ENCODE results near the gene SLC35E4. TPM values are rescaled to one million over a fixed set of nuclear protein-coding genes. Genes with fewer than 3 reads are reported as not detected.

The SLC35E4 gene
- total and polyA plus RNA-seq, 9 of the 15 experiments (the other 6 are each of a cell fraction or from before 2014, with no cell fraction given): 0.06 to 2.3 (median 0.86) TPM; not detected in 1

DNA sequence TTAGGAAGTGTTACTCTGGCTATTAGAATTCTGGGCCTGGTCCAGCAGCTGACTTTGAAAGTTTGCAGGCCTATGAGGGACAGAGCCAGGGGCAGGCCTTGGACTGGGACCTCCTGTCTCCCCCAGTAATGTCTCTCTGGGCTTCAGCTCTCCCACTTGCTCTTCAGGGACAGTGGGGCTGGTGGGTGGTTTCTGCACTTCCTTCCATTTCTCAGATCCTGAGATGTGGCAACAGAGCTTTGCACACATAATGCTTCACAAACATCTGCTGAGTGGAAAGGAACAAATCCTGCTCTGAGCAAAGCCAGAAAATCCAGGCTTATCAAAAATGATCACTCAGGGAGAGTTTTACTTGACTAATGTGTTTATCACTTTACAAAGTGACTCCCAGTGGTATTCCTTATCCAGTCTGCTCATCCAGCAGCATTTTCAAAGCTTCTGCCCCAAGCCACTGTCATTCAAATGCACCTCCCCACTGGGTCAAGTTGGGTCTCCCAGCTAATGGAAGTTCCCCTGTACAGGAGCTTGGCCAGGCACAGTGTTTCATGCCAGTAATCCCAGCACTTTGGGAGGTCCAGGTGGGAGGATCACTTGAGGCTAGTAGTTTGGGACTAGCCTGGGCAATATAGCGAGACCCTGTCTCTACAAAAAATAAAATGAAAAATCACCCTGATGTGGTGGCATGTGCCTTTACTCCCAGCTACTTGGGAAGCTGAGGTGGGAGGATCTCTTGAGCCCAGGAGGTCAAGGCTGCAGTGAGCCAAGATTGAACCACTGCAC is 45.6 kb downstream of the SLC35E4 start:
- DNase-seq (ENCODE audit: extremely low read depth in 1 of 4, low spot score in 3 of 4): no peak
- no peak for ATAC-seq
- no peaks in the 10 kb centered on the region for H4K20me1 ChIP-seq (replicated peaks; ENCODE audit: control insufficient read depth, insufficient read depth, low read length)
- no peak overlapping the region for H2AFZ ChIP-seq (ENCODE audit: low read depth, low read length)
- in situ Hi-C loops (cut with MboI) (no loop called here), intact Hi-C loops (cut with micrococcal nuclease) (no loop called here)
- H3K36me3 ChIP-seq (ENCODE audit: control insufficient read depth, insufficient read depth, low read length): no peaks in the 10 kb centered on the region
- FAIRE-seq: no peak
- no peak overlapping the region for H3K27ac ChIP-seq (ENCODE audit: extremely low read depth, low read depth, low read length)
- H3K9me1 ChIP-seq (ENCODE audit: control insufficient read depth, insufficient read depth, low read length): no peaks in the 10 kb centered on the region
- BruUV-seq (replicated peaks): no TSS peak
- no peaks in the 10 kb centered on the region for H3K9me3 ChIP-seq (replicated peaks; ENCODE audit: control insufficient read depth, insufficient read depth, low read depth, low read length)
- ChIA-PET POLR2A (interaction anchor here (0.6 kb wide), 1 partner anchor 98 kb away, joined by 3 read pairs; no protein-coding TSS in a partner anchor), CTCF (ENCODE audit: low intra/inter-chr PET ratio) (no interaction called here)
- H3K4me1 ChIP-seq (replicated peaks in 1 of 2; ENCODE audit: control insufficient read depth in 2 of 2, insufficient read depth in 2 of 2, low read length in 2 of 2): peaks cover 0 to 2% of the 10 kb centered on the region in 2 experiments; a peak in 3 of 5 replicates
- no peak overlapping the region for H3K9ac ChIP-seq (ENCODE audit: insufficient read depth in 1 of 2, low read depth in 2 of 2, low read length in 2 of 2)
- no peak overlapping the region for H3K4me3 ChIP-seq
- H3K4me2 ChIP-seq (ENCODE audit: insufficient read depth, low read length): no peak overlapping the region
- no peaks in the 10 kb centered on the region; a peak in 1 of 5 replicates for H3K27me3 ChIP-seq (ENCODE audit: control insufficient read depth in 2 of 2, insufficient read depth in 2 of 2, low read length in 2 of 2)
- WGBS (ENCODE audit: insufficient coverage, low coverage, missing lambda C conversion rate): 82% methylated on average over 1 of the region's 1 CpG
- no peaks in the 10 kb centered on the region for H3K79me2 ChIP-seq (ENCODE audit: control insufficient read depth, insufficient read depth, low read length)
- TF ChIP-seq TCF3 (CRISPR knock-in tag; IDR thresholded peaks at IDR 0.05) (peak; percentile 57), ETS2 (tag; IDR thresholded peaks at IDR 0.05; ENCODE audit: borderline replicate concordance, poor library complexity, severe bottlenecking) (no peak), EZH2 (IDR thresholded peaks at IDR 0.05; ENCODE audit: borderline replicate concordance, low read depth, low read length) (no peak), SREBF1 (IDR thresholded peaks at IDR 0.05; ENCODE audit: borderline replicate concordance, low read depth, low read length) (no peak), ZNF184 (CRISPR knock-in tag; IDR thresholded peaks at IDR 0.05) (no peak), RCOR1 (IDR thresholded peaks at IDR 0.05; ENCODE audit: borderline replicate concordance in 1 of 2, low read depth in 2 of 2, low read length in 2 of 2) (0 out of 4 replicates have a peak, but pooled peaks of 1 of the 2 experiments have one; percentile 38)
- TF ChIP-seq, protein P1, sequence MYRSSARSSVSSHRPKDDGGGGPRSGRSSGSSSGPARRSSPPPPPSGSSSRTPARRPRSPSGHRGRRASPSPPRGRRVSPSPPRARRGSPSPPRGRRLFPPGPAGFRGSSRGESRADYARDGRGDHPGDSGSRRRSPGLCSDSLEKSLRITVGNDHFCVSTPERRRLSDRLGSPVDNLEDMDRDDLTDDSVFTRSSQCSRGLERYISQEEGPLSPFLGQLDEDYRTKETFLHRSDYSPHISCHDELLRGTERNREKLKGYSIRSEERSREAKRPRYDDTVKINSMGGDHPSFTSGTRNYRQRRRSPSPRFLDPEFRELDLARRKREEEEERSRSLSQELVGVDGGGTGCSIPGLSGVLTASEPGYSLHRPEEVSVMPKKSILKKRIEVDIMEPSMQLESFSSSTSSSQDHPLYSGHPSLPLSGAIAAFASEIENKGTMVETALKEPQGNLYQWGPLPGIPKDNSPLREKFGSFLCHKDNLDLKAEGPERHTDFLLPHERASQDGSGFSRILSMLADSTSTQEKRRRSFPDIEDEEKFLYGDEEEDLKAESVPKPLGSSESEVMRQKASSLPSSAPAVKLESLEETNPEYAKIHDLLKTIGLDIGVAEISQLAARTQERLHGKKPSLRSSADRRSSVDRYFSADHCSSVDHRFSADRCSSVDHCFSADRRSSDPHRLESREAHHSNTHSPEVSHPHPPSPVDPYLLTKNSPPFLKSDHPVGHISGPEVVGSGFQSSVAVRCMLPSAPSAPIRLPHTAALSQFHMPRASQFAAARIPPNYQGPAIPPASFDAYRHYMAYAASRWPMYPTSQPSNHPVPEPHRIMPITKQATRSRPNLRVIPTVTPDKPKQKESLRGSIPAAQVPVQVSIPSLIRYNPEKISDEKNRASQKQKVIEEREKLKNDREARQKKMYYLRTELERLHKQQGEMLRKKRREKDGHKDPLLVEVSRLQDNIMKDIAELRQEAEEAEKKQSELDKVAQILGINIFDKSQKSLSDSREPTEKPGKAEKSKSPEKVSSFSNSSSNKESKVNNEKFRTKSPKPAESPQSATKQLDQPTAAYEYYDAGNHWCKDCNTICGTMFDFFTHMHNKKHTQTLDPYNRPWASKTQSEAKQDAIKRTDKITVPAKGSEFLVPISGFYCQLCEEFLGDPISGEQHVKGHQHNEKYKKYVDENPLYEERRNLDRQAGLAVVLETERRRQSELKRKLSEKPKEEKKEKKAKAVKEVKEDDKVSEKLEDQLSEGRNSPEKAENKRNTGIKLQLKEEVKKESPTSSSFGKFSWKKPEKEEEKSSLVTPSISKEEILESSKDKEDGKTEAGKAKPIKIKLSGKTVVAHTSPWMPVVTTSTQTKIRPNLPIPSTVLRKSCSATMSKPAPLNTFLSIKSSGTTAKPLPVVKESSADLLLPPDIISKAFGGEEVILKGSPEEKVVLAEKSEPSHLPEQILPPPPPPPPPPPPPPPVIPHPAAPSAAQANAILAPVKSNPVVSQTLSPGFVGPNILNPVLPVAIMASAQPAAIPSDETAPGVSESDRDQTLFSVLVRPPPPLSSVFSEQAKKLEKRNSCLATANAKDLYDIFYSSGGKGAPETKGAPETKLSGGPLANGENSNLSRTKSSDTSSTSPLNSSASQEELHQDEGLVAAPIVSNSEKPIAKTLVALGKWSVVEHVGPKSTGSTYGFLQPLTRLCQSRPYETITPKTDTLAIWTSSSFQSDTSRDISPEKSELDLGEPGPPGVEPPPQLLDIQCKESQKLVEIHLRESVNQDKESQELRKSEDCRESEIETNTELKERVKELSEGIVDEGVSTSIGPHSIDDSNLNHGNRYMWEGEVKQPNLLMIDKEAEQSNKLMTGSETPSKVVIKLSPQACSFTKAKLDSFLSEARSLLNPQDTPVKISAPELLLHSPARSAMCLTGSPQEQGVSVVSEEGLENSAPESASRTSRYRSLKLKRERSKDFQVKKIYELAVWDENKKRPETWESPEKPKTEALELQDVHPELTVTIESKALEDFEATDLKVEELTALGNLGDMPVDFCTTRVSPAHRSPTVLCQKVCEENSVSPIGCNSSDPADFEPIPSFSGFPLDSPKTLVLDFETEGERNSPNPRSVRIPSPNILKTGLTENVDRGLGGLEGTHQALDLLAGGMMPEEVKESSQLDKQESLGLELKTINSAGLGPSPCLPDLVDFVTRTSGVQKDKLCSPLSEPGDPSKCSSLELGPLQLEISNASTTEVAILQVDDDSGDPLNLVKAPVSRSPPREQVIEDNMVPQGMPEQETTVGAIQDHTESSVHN (IDR thresholded peaks at IDR 0.05; ENCODE audit: borderline replicate concordance in 1 of 2, low read depth in 1 of 2): no peak
- TF ChIP-seq, protein P2, sequence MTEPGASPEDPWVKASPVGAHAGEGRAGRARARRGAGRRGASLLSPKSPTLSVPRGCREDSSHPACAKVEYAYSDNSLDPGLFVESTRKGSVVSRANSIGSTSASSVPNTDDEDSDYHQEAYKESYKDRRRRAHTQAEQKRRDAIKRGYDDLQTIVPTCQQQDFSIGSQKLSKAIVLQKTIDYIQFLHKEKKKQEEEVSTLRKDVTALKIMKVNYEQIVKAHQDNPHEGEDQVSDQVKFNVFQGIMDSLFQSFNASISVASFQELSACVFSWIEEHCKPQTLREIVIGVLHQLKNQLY (CRISPR knock-in tag; conservative IDR thresholded peaks at IDR 0.05): no peak
- TF ChIP-seq, protein P3, sequence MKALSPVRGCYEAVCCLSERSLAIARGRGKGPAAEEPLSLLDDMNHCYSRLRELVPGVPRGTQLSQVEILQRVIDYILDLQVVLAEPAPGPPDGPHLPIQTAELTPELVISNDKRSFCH (CRISPR knock-in tag; IDR thresholded peaks at IDR 0.05): no peak
- TF ChIP-seq, protein P3 (tag; IDR thresholded peaks at IDR 0.05): no peak
